Measurements from ENCODE around the gene LCP1.
"Not testable (repeated sequence)": the region's sequence is repeated elsewhere in the genome, so short reads cannot be mapped to it uniquely, and the experiment has no call there.

GRCh38 chr13:46162741-46163140, 19.2 kb downstream of the LCP1 start:
- TF ChIP-seq, protein P1, sequence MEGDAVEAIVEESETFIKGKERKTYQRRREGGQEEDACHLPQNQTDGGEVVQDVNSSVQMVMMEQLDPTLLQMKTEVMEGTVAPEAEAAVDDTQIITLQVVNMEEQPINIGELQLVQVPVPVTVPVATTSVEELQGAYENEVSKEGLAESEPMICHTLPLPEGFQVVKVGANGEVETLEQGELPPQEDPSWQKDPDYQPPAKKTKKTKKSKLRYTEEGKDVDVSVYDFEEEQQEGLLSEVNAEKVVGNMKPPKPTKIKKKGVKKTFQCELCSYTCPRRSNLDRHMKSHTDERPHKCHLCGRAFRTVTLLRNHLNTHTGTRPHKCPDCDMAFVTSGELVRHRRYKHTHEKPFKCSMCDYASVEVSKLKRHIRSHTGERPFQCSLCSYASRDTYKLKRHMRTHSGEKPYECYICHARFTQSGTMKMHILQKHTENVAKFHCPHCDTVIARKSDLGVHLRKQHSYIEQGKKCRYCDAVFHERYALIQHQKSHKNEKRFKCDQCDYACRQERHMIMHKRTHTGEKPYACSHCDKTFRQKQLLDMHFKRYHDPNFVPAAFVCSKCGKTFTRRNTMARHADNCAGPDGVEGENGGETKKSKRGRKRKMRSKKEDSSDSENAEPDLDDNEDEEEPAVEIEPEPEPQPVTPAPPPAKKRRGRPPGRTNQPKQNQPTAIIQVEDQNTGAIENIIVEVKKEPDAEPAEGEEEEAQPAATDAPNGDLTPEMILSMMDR (IDR thresholded peaks at IDR 0.05): not testable (repeated sequence)
- TF ChIP-seq POLR2A (IDR thresholded peaks at IDR 0.05): not testable (repeated sequence)
